Immature natural killer cell (primary cell): Measurements from ENCODE around the gene TMEM88. TPM values are rescaled to one million over a fixed set of nuclear protein-coding genes. Genes with fewer than 3 reads are reported as not detected.
"Not testable (repeated sequence)": the region's sequence is repeated elsewhere in the genome, so short reads cannot be mapped to it uniquely, and the experiment has no call there.

Experiments used
- DNase-seq, 3 donors: peaks; one replicate each; pipeline ENCODE4 v3.0.0; 2022; ENCODE audit warnings: mixed read lengths in 1 of 3
- H3K27ac Mint-ChIP-seq, 6 donors: one replicate each; pipeline ENCODE4 v1.8.0; 2020; ENCODE audit warnings: mixed read lengths in 6 of 6, mild to moderate bottlenecking in 5 of 6, inconsistent platforms in 4 of 6, moderate library complexity in 3 of 6
- H3K27me3 Mint-ChIP-seq, 3 donors: one replicate each; pipeline ENCODE4 v1.8.0; 2020 to 2021; ENCODE audit warnings: low read depth in 3 of 3, mild to moderate bottlenecking in 3 of 3, mixed read lengths in 3 of 3, moderate library complexity in 3 of 3, inconsistent platforms in 1 of 3
- H3K36me3 Mint-ChIP-seq, 3 donors: one replicate each; pipeline ENCODE4 v1.8.0; 2020; ENCODE audit warnings: mixed read lengths in 3 of 3, inconsistent platforms in 2 of 3, mild to moderate bottlenecking in 2 of 3
- H3K4me1 Mint-ChIP-seq, 2 donors: one replicate each; pipeline ENCODE4 v1.8.0; 2020; ENCODE audit warnings: inconsistent platforms in 2 of 2, mild to moderate bottlenecking in 2 of 2, mixed read lengths in 2 of 2, moderate library complexity in 1 of 2
- H3K4me3 Mint-ChIP-seq, 5 donors: one replicate each; pipeline ENCODE4 v1.8.0; 2020; ENCODE audit warnings: mild to moderate bottlenecking in 5 of 5, mixed read lengths in 5 of 5, inconsistent platforms in 3 of 5, moderate library complexity in 3 of 5
- H3K9me3 Mint-ChIP-seq, 6 donors: one replicate each; pipeline ENCODE4 v1.8.0; 2020; ENCODE audit warnings: mild to moderate bottlenecking in 6 of 6, mixed read lengths in 6 of 6, inconsistent platforms in 4 of 6, moderate library complexity in 3 of 6
- polyA plus RNA-seq, 3 donors: library from polyadenylated mRNA; unstranded; fragments of 300-500 nt; fragmentation: Illumina TruSeq; gene quantifications; one replicate each; pipeline ENCODE4 v1.2.3, GENCODE V29; 2021

The TMEM88 gene
- polyA plus RNA-seq, 3 donors from 2014 or later, result not detected

- Mint-ChIP-seq H3K4me3 (no peak overlapping the region), H3K4me1 (peaks cover 2 to 6% of the 10 kb centered on the region in 2 donors), H3K36me3 (peaks cover 0 to 8% (median 3%) of the 10 kb centered on the region in 3 donors), H3K27me3 (peaks cover 2 to 8% (median 2%) of the 10 kb centered on the region in 3 donors), H3K9me3 (no peaks in the 10 kb centered on the region), H3K27ac (peak overlapping the region in 2 of 6 donors; percentile 26 to 66)
- no peak for DNase-seq
These were observed 3.6 kb downstream of the TMEM88 start for GRCh38 chr17:7858522-7858810.

GRCh38 chr17:7859028-7859427 lies 4.2 kb downstream of the TMEM88 start:
- H3K4me1 Mint-ChIP-seq, result peaks cover 2 to 6% of the 10 kb centered on the region in 2 donors

GRCh38 chr17:7862692-7863437 lies 8.0 kb downstream of the TMEM88 start:
- DNase-seq, result peak; percentile 55 to 61 (median 58)
- H3K36me3 Mint-ChIP-seq, result peaks cover 0 to 9% (median 8%) of the 10 kb centered on the region in 3 donors
- peak overlapping the region in 1 of 6 donors; percentile 73 for H3K27ac Mint-ChIP-seq

More at GRCh38 chr17:7859028-7859427, 4.2 kb downstream of the TMEM88 start:
- peak overlapping the region in 1 of 5 donors; percentile 33 for H3K4me3 Mint-ChIP-seq
- H3K27me3 Mint-ChIP-seq, result peaks cover 0 to 5% (median 2%) of the 10 kb centered on the region in 3 donors
- DNase-seq, result no peak
- no peaks in the 10 kb centered on the region for H3K9me3 Mint-ChIP-seq
- peaks cover 0 to 4% (median 3%) of the 10 kb centered on the region in 3 donors for H3K36me3 Mint-ChIP-seq
- peak overlapping the region in 4 of 6 donors; percentile 5 to 77 (median 46) for H3K27ac Mint-ChIP-seq

GRCh38 chr17:7864384-7864783 lies 9.5 kb downstream of the TMEM88 start:
- H3K9me3 Mint-ChIP-seq, H3K27me3 Mint-ChIP-seq, H3K27ac Mint-ChIP-seq, H3K4me3 Mint-ChIP-seq, DNase-seq, H3K36me3 Mint-ChIP-seq: not testable (repeated sequence)
- H3K4me1 Mint-ChIP-seq, result peaks cover 30 to 34% of the 10 kb centered on the region in 2 donors

More at GRCh38 chr17:7862692-7863437, 8.0 kb downstream of the TMEM88 start:
- Mint-ChIP-seq H3K9me3 (no peaks in the 10 kb centered on the region), H3K4me3 (no peak overlapping the region), H3K27me3 (peaks cover 0 to 5% (median 2%) of the 10 kb centered on the region in 3 donors), H3K4me1 (peaks cover 18 to 21% of the 10 kb centered on the region in 2 donors)

- Mint-ChIP-seq H3K9me3 (no peaks in the 10 kb centered on the region), H3K27ac (peak overlapping the region in 1 of 6 donors; percentile 69), H3K27me3 (peaks cover 0 to 2% (median 0%) of the 10 kb centered on the region in 3 donors), H3K4me3 (no peak overlapping the region), H3K4me1 (peaks cover 33 to 34% of the 10 kb centered on the region in 2 donors), H3K36me3 (peaks cover 0 to 11% (median 9%) of the 10 kb centered on the region in 3 donors)
- DNase-seq, result no peak
These were observed 10.3 kb downstream of the TMEM88 start for GRCh38 chr17:7864995-7865650.

GRCh38 chr17:7867881-7868329 lies 13.0 kb downstream of the TMEM88 start:
- DNase-seq, result peak in 2 of 3 donors; percentile 24 to 39
- Mint-ChIP-seq H3K36me3 (peaks cover 0 to 12% (median 7%) of the 10 kb centered on the region in 3 donors), H3K9me3 (no peaks in the 10 kb centered on the region), H3K27me3 (no peaks in the 10 kb centered on the region), H3K4me1 (peaks cover 34 to 40% of the 10 kb centered on the region in 2 donors), H3K4me3 (peak overlapping the region; percentile 61 to 88 (median 75)), H3K27ac (peak overlapping the region; percentile 73 to 94 (median 86))

GRCh38 chr17:7873051-7873450 lies 18.2 kb downstream of the TMEM88 start:
- peak overlapping the region in 1 of 6 donors; percentile 48 for H3K27ac Mint-ChIP-seq
- no peak for DNase-seq
- no peak overlapping the region for H3K4me3 Mint-ChIP-seq
- no peaks in the 10 kb centered on the region for H3K27me3 Mint-ChIP-seq
- peaks cover 18 to 30% of the 10 kb centered on the region in 2 donors for H3K4me1 Mint-ChIP-seq
- H3K36me3 Mint-ChIP-seq, result peaks cover 6 to 21% (median 10%) of the 10 kb centered on the region in 3 donors
- H3K9me3 Mint-ChIP-seq, result no peaks in the 10 kb centered on the region

- Mint-ChIP-seq H3K4me3 (no peak overlapping the region), H3K36me3 (peaks cover 6 to 21% (median 7%) of the 10 kb centered on the region in 3 donors), H3K4me1 (peaks cover 4 to 19% of the 10 kb centered on the region in 2 donors), H3K27ac (peak overlapping the region in 2 of 6 donors; percentile 5 to 51), H3K27me3 (no peaks in the 10 kb centered on the region), H3K9me3 (no peaks in the 10 kb centered on the region)
- no peak for DNase-seq
These were observed 21.0 kb downstream of the TMEM88 start for GRCh38 chr17:7875804-7876370.

- H3K36me3 Mint-ChIP-seq, result peaks cover 3 to 15% (median 7%) of the 10 kb centered on the region in 3 donors
- no peak for DNase-seq
- H3K4me1 Mint-ChIP-seq, result peaks cover 1 to 8% of the 10 kb centered on the region in 2 donors
- no peak overlapping the region for H3K4me3 Mint-ChIP-seq
- H3K27ac Mint-ChIP-seq, result no peak overlapping the region
- no peaks in the 10 kb centered on the region for H3K27me3 Mint-ChIP-seq
- H3K9me3 Mint-ChIP-seq, result no peaks in the 10 kb centered on the region
These were observed 23.4 kb downstream of the TMEM88 start for GRCh38 chr17:7878234-7878633.

- peaks cover 0 to 4% (median 0%) of the 10 kb centered on the region in 3 donors for H3K36me3 Mint-ChIP-seq
These were observed 25.4 kb downstream of the TMEM88 start for GRCh38 chr17:7880076-7880868.

GRCh38 chr17:7881276-7882054 lies 26.6 kb downstream of the TMEM88 start:
- DNase-seq, result no peak
- Mint-ChIP-seq H3K36me3 (no peaks in the 10 kb centered on the region), H3K27ac (no peak overlapping the region), H3K4me3 (no peak overlapping the region), H3K9me3 (peaks cover 0 to 2% (median 0%) of the 10 kb centered on the region in 6 donors), H3K27me3 (peaks cover 5 to 17% (median 9%) of the 10 kb centered on the region in 3 donors), H3K4me1 (peaks cover 5 to 7% of the 10 kb centered on the region in 2 donors)

More at GRCh38 chr17:7880076-7880868, 25.4 kb downstream of the TMEM88 start:
- no peak overlapping the region for H3K4me3 Mint-ChIP-seq
- no peak overlapping the region for H3K27ac Mint-ChIP-seq
- no peak for DNase-seq
- peaks cover 5 to 7% of the 10 kb centered on the region in 2 donors for H3K4me1 Mint-ChIP-seq
- peaks cover 5 to 9% (median 7%) of the 10 kb centered on the region in 3 donors for H3K27me3 Mint-ChIP-seq
- H3K9me3 Mint-ChIP-seq, result no peaks in the 10 kb centered on the region

GRCh38 chr17:7882068-7882467 lies 27.2 kb downstream of the TMEM88 start:
- Mint-ChIP-seq H3K36me3 (no peaks in the 10 kb centered on the region), H3K9me3 (peaks cover 0 to 2% (median 0%) of the 10 kb centered on the region in 6 donors), H3K27me3 (peaks cover 5 to 17% (median 9%) of the 10 kb centered on the region in 3 donors), H3K4me1 (peaks cover 5 to 7% of the 10 kb centered on the region in 2 donors), H3K4me3 (no peak overlapping the region), H3K27ac (no peak overlapping the region)
- no peak for DNase-seq
